ENCODE data around the gene MYO18B.

MYO18B gene

GRCh38 chr22:25797498-25798290 lies 55.7 kb downstream of the MYO18B start:
- intact Hi-C loops (cut with DNase I), result no loop called here
- no peak for DNase-seq

GRCh38 chr22:25800766-25801165 lies 58.8 kb downstream of the MYO18B start:
- DNase-seq, result peak in 17 of 42 donors; percentile 8 to 56 (median 21)
- intact Hi-C loops (cut with DNase I), result no loop called here

- intact Hi-C loops (cut with DNase I), result no loop called here
- DNase-seq, result no peak
Observed at GRCh38 chr22:25802018-25802417, 60.0 kb downstream of the MYO18B start.

- intact Hi-C loops (cut with DNase I), result no loop called here
- DNase-seq, result no peak
Observed at GRCh38 chr22:25804676-25805075, 62.7 kb downstream of the MYO18B start.

GRCh38 chr22:25806579-25806978 lies 64.6 kb downstream of the MYO18B start:
- no peak for DNase-seq
- intact Hi-C loops (cut with DNase I), result no loop called here

- intact Hi-C loops (cut with DNase I), result no loop called here
Observed at GRCh38 chr22:25814685-25815084, 72.7 kb downstream of the MYO18B start.

GRCh38 chr22:25815561-25815960 lies 73.6 kb downstream of the MYO18B start:
- DNase-seq, result no peak
- intact Hi-C loops (cut with DNase I), result no loop called here

More at GRCh38 chr22:25814685-25815084, 72.7 kb downstream of the MYO18B start:
- DNase-seq, result no peak

GRCh38 chr22:25816522-25817059 lies 74.6 kb downstream of the MYO18B start:
- DNase-seq, result no peak
- intact Hi-C loops (cut with DNase I), result no loop called here

- no peak for DNase-seq
- intact Hi-C loops (cut with DNase I), result no loop called here
Observed at GRCh38 chr22:25817092-25817943, 75.3 kb downstream of the MYO18B start.

- DNase-seq, result no peak
- intact Hi-C loops (cut with DNase I), result no loop called here
Observed at GRCh38 chr22:25818541-25818940, 76.6 kb downstream of the MYO18B start.

- DNase-seq, result no peak
- intact Hi-C loops (cut with DNase I), result no loop called here
Observed at GRCh38 chr22:25822344-25822743, 80.4 kb downstream of the MYO18B start.

GRCh38 chr22:25823276-25823675 lies 81.3 kb downstream of the MYO18B start:
- intact Hi-C loops (cut with DNase I), result no loop called here

GRCh38 chr22:25824828-25825423 lies 82.9 kb downstream of the MYO18B start:
- peak in 25 of 42 donors; percentile 3 to 63 (median 22) for DNase-seq
- intact Hi-C loops (cut with DNase I), result no loop called here

More at GRCh38 chr22:25823276-25823675, 81.3 kb downstream of the MYO18B start:
- DNase-seq, result no peak

- intact Hi-C loops (cut with DNase I), result no loop called here
- peak in 14 of 42 donors; percentile 9 to 62 (median 24) for DNase-seq
Observed at GRCh38 chr22:25827415-25827814, 85.4 kb downstream of the MYO18B start.

GRCh38 chr22:25828422-25828821 lies 86.4 kb downstream of the MYO18B start:
- DNase-seq, result no peak
- intact Hi-C loops (cut with DNase I), result no loop called here

- intact Hi-C loops (cut with DNase I), result no loop called here
- no peak for DNase-seq
Observed at GRCh38 chr22:25829237-25829636, 87.2 kb downstream of the MYO18B start.

- no peak for DNase-seq
- intact Hi-C loops (cut with DNase I), result no loop called here
Observed at GRCh38 chr22:25829808-25830777, 88.1 kb downstream of the MYO18B start.

- intact Hi-C loops (cut with DNase I), result no loop called here
- DNase-seq, result no peak
Observed at GRCh38 chr22:25833091-25833490, 91.1 kb downstream of the MYO18B start.
